HG03521 (cell line): ENCODE data around the gene DNAL4.

Source experiments
- ATAC-seq: cut with Tn5 transposase; IDR thresholded peaks from one replicate; pipeline ENCODE4 v1.9.1; 2021; ENCODE audit warnings: mild to moderate bottlenecking, moderate library complexity; ENCODE audit not compliant: unreplicated experiment

Gene DNAL4

DNA sequence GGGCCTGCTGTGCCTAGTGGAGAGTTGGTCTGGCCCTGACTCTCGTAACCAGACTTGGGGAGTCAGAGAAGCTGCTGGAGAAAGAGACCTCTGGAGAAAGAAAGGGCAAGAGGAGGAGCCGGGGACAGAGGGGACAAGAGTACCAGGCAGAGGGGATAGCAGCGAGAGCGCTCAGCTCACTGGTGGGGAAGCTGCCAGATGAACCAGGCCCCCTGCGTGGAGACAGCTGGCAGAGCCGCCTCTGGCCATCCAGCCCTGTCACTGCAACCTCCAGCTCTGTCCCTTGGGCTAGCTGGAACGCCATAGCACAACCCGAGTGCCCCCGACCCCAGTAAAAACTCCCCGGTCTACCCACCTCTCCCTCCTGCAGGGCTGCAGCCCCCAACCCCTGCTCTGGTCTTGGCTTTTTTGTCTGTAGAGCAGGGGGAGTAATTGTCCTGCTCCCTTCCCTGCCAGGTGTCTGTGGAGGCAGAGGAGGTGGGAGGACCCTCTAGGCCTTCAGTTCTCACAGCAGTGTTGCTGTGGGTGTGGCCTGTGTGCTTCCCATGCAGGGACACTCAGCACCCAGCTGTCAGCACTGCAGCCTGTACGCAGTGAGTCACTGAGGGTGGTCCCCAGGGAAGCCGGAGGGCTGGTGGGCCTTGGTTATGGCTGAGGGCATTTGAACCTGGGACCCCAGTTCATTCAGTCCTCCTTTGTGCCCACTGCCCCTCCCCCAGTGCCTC, 33.3 kb downstream of the DNAL4 start:
- ATAC-seq, result no peak

DNA sequence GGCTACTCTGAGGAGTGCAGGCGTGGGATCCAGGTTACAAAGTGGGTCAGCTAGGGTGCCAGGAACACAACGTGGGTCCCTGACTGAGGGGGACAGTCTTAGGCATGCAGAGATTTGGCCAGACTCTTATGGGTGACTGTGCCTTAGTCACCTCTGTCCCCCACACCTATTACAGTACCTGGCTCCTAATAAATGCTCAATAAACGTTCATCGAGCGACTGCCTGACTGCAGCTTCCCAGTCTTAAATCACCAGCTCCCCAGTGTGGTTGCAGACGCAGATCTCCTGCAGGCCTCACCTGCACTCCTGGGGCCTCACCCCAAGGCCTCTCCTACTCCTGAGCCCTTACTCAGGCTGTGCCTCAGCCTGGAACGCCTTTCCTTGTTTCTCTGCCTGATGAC, 34.9 kb downstream of the DNAL4 start:
- no peak for ATAC-seq

DNA sequence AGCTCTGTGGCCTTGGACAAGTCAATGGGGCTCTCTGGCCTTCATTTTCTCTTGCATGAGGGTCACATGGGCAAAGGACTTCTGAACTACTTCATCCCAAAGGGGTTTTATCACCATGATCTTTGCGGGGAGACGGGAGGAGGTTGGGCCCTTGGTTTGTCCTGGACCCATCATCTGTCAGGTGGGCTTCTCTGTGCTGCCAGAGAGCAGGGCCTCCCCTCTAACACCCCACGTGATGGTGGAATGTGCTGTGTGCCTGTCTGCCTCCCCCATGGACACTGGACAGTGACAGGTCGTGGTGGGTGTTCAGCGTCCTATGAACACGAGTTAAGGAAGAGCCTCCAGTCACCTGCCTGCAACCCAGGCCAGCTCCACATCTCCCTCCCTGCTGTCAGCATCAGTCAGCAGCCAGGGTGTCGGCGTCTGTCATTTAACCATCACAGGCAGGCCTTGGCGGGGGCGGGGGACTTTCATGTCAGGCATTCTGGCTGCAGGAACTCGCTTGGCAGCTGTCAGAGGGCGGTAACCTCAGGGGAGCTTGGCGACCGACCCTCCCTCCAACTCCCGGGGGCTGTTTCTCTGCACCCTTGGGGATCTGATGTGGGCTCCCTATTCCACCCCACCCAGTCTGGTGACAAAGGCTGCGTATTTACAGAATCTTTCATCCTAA, 35.5 kb downstream of the DNAL4 start:
- no peak for ATAC-seq

DNA sequence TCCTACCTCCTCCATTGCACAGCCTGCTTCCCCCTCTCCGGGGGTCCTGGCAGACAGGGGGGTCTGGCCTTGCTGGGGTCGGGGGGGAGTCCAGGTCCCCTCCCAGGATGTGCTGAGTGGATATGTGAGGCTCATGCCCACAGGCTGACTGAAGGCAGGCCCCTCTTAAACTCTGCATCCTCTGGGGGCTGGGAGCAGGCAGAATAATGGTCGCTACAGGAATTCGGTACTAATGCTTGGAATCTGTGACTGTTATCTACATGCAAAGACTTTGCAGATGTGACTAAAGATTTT, 36.5 kb downstream of the DNAL4 start:
- no peak for ATAC-seq

DNA sequence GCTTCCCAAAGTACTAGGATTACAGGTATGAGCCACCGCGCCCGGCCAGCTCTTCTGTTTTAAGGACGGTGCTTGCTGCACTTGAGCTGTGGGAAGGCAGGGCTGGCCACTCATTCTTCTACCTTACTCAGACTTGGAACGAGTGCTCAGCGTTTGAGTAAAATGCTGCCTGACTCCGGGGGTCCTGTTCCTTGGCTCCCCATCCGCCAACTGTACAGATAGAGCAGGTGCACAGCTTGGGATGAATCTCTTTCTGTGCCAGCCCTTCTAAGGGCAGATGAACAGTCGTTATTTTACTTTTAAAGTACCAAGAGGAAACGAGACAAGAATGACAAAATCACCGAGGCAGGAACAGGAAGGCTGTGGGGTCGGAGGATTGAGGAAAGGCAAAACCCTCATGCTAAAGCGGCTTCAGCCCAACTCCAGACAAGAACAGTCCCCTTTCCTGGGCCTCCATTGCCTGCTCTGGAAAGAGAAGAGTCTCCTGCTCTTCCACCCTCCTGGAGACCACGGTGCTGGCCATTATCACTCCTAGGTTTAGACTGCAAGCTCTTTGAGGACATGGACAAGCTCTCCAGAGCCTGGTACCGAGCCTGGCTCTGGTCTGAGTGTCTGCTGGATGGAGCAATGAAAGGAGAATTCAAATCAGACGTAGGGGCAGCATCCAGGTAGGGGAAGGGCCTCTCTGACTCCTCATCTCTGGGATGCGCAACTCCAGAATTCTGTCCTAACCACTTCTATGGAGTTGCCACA, 37.1 kb downstream of the DNAL4 start:
- no peak for ATAC-seq

DNA sequence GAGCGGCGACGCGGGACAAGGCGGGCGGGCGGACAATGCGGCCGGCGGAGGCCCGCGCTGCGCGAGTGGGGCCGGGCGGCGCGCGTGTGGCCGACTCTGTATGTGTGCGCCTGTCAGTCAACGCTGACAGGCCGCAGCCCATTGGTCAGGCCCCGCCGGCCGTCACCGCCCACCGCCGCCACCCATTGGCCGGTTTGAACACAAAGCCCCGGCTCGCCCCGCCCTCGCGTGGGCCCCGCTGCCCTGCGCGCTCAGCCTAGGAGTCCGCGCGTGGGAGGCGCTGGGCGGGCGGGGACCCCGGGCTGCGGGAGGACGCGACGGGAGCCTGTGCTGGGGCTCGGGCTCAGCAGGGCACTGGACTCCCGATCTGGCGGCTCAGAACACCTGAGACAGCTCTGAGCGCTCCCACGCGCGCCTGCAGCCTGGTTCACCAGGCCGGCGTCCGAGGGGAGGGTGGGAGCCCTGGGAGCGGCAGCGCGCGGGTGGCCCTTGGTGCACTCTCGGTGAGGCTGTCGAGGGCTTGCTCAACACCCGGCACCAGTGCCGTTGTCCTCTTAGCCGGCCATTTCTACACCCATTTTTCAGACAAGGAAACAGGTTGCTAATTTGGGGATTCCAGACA, 37.9 kb downstream of the DNAL4 start, which contains the start of gene SUN2:
Gene SUN2 (minus strand): TSS at position 88 of the 622 bp plus-strand sequence. CDS start 3,370 bp downstream, outside the sequence.
- ATAC-seq, result peak; percentile 61

DNA sequence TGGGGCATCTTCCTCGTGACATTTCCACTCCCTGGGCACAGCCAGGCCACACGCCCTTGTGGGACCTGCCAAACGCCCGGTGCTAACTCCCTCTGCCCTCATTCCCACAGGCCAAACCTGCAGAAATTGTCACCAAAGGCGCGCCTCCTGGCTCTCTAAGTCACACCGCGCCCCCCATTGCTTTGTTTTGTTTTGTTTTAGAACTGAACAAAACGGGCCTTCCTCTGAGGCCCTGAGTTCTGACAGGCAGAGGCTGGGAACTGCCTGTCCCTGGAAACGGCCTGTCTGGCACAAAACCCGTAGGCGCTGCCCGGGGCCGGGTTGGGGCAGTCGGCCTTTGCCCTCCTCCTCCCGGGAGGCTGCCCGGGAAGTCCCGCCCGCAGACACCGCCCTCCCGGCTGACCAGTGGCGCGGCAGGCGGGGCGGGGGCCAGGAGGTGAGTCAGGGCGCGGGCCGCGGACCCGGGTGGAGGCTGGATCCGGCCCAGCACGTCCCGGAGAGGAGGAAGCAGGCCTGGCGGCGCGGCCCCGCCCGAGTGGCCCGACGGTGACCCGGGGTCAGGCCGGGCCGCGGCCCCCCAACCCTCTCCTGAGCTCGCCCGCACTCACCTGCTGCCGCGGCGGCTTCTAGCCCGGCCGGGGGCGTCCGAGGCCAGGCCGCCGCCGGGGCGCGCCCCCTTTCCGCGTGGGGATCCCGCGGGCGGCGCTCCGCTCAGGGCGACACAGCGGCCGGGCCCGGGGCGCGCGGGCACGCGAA, 38.6 kb downstream of the DNAL4 start:
- ATAC-seq, result peak; percentile 17

DNA sequence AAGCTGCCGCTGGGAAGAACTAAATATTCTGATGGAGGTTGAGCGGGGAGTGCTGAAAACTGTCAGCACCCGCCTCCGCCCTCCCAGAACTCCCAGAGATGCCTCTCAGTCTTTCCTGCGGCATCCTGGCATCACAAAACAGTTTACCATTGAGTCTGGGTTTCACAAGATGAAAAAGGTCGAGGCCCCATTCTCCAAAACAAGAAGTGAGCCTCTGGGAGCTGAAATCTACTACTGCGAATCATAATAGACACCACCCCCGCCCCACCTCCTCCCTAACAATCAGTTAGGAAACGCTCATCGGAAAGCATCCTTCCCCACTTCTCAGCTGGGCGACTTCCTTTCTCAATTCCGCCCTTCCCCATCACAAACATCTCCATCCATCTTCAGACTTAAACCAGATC, 39.2 kb downstream of the DNAL4 start:
- ATAC-seq, result no peak

DNA sequence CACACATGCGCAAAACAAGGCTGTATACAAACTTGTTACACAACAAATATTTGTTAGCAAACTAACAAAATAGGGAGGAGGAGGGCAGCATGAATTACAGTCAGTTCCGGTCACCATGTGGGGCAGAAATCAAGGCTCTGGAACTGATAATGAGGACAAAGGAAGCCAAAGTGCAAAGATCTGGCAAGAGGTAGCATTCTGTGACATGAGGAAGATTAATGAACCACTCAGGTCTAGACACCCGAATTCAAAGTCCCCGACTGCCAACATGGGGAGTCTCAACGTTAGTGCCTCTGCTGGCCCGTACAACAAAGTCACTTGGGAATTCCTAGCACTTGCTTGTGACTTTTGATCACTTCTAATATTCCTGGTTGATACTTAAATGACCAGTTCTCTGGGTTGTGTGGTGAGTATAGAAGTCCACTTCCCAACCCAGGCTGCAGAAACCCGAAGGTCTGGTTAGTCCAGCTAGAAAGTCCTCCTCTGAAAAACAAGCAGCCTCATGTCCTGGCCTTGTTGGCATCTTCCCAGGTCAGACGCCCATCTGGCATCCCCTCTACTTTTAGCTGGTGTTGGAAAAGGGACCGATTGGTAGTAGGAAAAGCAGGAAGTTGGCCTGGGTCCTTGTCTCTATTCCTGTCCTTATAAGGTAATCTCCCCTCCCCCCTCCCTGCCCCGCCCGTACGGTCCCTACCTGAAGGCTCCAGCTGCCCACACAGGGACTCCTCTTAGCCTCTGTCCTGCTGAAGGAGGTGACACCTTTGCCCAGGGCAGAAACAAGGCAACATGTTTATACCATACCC, 39.8 kb downstream of the DNAL4 start:
- ATAC-seq, result no peak

DNA sequence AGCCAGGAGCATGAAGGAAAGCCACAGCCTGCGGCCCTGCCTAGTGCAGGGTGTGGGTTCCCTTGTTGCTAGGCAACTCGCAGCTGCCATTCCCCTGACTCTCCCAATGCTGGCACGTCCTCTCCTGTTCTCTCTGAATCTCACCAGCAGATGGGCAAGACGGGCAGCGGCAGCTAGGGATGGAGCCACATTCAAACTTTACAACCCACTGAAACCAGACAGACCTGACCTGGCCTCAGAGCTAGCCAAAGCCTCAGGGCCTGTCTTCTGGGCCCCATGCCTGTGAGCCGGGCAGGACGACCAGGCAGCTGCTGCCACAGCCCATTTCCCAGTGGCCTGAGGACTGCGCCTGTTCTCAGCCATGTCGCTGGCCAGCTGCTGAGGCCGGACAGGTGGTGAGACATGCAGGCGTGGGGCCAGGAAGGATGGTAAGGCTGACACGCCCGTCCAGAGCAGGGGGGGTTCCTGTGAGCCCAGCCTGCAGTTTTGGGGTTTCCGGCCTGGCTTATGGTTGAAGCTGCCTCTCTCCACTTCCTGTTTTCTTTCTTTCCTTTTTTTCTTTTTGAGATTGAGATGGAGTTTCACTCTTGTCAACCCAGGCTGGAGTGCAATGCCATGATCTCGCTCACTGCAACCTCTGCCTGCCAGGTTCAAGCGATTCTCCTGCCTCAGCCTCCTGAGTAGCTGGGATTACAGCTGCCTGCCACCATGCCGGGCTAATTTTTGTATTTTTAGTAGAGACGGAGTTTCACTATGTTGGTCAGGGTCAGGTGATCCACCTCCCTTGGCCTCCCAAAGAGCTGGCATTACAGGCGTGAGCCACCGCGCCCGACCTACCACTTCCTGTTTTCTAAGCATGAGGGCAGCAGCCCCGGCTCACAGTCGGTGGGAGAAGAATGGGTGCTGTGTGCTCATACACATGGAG, 42.3 kb downstream of the DNAL4 start:
- peak; percentile 30 for ATAC-seq

DNA sequence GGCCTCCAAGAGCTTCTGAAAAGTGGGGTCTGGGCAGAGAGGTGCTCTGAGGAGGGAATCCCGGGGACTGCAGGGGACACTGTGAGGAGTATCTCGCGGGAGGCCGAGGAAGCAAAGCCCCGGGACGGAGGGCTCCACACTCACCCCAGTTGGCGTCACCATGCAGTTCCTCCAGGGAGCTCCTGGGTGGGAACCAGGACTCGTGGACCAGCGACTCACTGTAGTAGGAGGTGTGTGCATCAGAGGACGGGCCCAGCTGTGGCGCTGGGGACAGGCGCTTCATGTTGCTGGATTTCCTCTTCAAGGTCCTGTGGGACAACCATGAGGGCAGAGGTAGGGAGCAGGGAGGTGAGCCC, 42.9 kb downstream of the DNAL4 start:
- ATAC-seq, result no peak

DNA sequence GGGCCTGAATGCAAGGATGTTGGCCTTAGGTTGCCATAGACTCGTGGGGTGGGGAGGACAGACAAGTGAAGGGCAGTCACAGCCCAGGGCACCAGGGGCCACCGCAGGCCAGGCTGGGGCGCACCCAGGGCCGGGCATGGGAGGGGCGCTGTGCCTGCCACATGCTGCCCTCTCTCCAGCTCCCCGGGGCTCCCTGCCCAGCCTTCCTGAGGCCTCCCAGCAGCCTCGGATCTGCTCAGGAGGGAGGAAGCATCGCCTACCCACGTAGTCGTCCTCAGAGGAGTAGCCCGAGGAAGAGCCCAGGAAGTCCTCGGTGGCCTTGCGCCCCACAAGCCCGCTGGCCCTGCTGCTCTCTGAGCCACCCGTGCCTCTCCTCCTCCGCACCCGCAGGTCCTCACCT, 43.3 kb downstream of the DNAL4 start:
- no peak for ATAC-seq

DNA sequence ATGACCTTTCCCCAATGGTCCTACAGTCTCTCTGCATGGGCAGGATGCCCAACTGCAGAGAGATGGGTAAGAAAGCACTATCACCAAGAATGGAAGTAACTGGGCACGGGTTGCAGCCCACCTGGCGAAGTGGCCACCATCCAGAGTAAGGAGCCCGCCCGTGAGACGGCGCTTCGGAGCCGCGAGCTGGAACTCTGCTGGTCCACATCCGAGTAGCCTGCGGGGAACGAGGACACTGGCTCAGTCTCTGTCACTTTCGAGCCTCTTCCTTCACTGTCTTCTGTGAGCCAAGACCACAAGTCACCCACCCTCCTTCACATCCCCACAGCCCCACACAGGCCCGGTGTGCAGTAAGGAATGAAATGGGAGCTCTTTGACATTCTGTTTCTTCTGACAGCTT, 43.8 kb downstream of the DNAL4 start:
- ATAC-seq, result no peak

DNA sequence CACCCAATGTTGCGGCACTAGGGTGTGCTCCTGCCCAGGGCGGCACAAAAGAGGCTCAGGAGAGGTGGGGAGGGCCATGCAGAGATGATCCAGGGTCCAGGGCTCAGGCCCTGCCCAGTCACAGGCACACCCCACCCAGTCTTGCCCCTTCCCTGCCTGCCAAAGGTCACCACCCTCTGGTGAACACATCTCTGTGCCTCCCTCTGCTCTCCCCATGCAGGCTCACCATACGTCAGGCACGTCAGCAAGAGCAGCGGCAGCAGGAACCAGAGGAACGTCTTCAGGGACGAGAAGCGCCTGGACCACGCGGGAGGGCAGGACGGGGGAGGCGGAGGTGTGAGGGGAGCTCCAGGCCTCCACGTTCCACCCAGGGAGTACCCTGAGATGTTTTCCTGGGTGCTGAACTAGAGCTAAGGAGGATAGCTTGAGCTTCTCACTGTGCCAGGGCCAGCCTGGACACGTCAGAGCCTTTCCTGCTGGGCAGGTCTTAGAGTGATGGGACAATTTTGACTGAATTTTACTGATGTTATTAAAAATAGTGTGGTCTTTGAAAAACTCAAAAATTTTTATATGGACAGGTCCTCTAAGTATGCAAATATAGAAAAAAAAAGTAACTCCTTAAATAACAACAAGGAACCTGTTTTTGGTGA, 45.3 kb downstream of the DNAL4 start:
- no peak for ATAC-seq

DNA sequence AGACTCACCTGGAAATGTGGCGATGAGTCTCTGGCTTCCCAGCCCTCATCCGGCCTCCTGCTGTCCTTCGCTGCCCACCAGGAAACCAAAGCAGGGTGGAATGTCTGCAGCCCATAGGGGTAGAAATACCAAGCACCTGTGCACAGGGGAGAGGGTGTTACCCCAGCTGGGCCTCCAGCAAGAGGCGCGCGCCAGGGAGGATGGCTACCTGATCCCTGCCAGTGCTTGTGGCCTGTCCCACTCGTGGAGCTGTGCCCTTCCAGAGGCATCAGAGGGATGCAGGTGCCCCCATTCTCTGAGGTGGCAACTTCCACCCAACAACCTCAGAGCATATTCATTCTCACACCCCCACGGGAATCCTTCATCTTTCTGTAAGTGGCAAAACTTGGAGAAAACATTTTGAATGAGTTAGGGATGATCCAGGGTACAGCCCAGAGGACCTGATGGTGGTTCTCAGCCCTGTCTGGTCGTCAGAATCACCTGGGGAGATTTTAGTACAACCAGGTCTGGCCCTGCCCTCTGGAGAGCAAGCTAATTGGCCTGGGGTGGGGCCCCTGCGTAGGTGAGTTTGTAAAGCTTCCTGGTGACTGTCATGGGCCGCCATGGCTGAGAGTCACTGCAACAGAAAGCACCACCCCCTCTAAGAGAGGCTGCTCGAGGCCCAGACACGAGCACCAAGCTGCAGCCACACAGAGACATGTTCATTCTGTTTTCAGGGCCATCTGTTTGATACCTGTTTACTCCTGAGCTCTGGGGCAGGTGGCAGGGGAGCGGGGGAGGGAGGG, 48.1 kb downstream of the DNAL4 start:
- ATAC-seq, result no peak

DNA sequence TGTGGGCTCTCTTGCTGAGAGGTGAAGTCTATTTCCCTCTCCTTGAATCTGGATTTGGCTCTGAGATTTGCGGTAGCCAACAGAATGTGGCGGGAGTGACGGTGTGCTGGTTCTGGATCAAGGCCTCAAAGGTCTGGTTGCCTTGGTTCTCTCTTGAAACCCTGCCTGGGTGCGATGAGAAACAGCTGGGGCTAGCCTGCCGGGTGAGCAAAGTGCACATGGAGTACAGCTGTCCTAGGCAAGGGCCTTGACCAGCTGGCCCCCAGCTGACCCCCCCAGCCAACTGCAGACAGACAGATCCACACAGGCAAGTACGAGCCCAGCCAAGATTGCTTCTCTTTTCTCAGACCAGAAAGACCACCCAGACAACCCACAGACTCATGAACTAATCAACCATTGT, 49.0 kb downstream of the DNAL4 start:
- ATAC-seq, result no peak

DNA sequence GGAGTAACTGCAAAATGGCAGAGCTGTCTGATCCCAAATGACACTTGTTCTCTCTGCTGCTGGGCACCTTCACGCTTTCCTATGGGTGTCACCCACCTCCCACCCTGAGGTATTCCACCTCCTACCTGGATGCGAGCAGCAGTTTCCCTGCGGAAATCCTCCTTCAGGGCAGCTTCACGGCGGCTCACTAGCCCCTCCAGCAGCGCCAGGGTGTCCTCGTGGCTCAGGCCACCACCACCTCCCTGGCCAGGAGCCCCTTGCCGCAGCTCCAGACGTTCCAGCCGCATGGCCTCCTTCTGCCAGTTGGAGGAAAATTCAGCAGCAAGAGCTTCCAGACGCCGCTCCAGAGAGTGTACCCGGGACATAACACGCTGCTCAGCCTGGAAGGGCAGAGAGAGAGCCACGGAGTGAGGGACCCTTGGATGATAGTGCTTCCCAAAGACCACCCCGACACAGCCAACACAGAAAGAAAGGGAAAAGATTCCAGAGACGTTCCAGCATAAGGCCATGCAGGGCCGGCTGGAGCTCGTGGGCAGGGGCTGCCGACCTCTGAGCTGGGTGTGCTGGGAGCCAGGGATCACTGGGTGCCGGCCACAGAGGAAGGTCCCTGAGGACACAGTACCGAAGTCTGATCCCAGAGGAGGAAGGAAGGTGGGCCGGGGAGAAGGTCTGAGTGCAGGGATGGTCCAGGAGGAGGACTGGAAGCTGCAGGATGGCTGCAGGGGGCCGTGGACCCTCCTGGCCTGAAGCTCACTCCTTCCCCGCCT, 51.6 kb downstream of the DNAL4 start:
- no peak for ATAC-seq
